ENCODE measurements around the gene IFNA21. TPM values are rescaled to one million over a fixed set of nuclear protein-coding genes. Genes with fewer than 3 reads are reported as not detected.
A peak's percentile ranks its signal among the peaks of the same experiment; 100 is the strongest.

The IFNA21 gene
- total and polyA plus RNA-seq, 12 donors = not detected

- DNase-seq = no peak
- intact Hi-C loops (cut with DNase I) = no loop called here
- WGBS, 4 donors = 4 to 16% (median 8%) methylated on average over 1 of the region's 1 CpG
- TF ChIP-seq POLR2A (IDR thresholded peaks at IDR 0.05) = no peak
- TF ChIP-seq CTCF (IDR thresholded peaks at IDR 0.05) = no peak
- no peaks in the 10 kb centered on the region for H3K27me3 ChIP-seq
- no peaks in the 10 kb centered on the region for H3K4me1 ChIP-seq (replicated peaks in 1 of 2)
- H3K27ac ChIP-seq = no peak overlapping the region
- H3K9me3 ChIP-seq (replicated peaks in 1 of 3) = peaks cover 0 to 12% (median 0%) of the 10 kb centered on the region in 3 donors
- H3K36me3 ChIP-seq (replicated peaks in 1 of 2) = no peaks in the 10 kb centered on the region
- H3K4me3 ChIP-seq = no peak overlapping the region
These were observed 6.3 kb downstream of the IFNA21 start for GRCh38 chr9:21160178-21160577.

GRCh38 chr9:21155501-21155900 is 11.0 kb downstream of the IFNA21 start:
- no peaks in the 10 kb centered on the region for H3K36me3 ChIP-seq (replicated peaks in 1 of 2)
- intact Hi-C loops (cut with DNase I) = no loop called here
- 38 to 62% (median 48%) methylated on average over 2 of the region's 2 CpGs for WGBS, 4 donors
- no peak overlapping the region for H3K27ac ChIP-seq
- H3K27me3 ChIP-seq = no peaks in the 10 kb centered on the region
- peaks cover 0 to 9% of the 10 kb centered on the region in 2 donors for H3K4me1 ChIP-seq (replicated peaks in 1 of 2)
- DNase-seq = no peak
- peaks cover 0 to 12% (median 0%) of the 10 kb centered on the region in 3 donors for H3K9me3 ChIP-seq (replicated peaks in 1 of 3)
- H3K4me3 ChIP-seq = no peak overlapping the region
- TF ChIP-seq CTCF (IDR thresholded peaks at IDR 0.05) (no peak), POLR2A (IDR thresholded peaks at IDR 0.05) (no peak)

GRCh38 chr9:21154018-21154608 is 12.3 kb downstream of the IFNA21 start:
- no peak for TF ChIP-seq POLR2A (IDR thresholded peaks at IDR 0.05)
- no peak for TF ChIP-seq CTCF (IDR thresholded peaks at IDR 0.05)
- 13 to 25% (median 18%) methylated on average over 3 of the region's 3 CpGs for WGBS, 4 donors
- intact Hi-C loops (cut with DNase I) = no loop called here
- no peaks in the 10 kb centered on the region for H3K27me3 ChIP-seq
- no peaks in the 10 kb centered on the region for H3K36me3 ChIP-seq (replicated peaks in 1 of 2)
- peaks cover 0 to 12% (median 0%) of the 10 kb centered on the region in 3 donors for H3K9me3 ChIP-seq (replicated peaks in 1 of 3)
- no peak overlapping the region for H3K27ac ChIP-seq
- H3K4me1 ChIP-seq (replicated peaks in 1 of 2) = peaks cover 0 to 9% of the 10 kb centered on the region in 2 donors
- no peak overlapping the region for H3K4me3 ChIP-seq
- DNase-seq = peak in 2 of 7 donors; percentile 11 to 18

GRCh38 chr9:21153336-21154017 is 13.0 kb downstream of the IFNA21 start:
- WGBS, 4 donors = 26 to 40% (median 34%) methylated on average over 3 of the region's 3 CpGs
- TF ChIP-seq POLR2A (IDR thresholded peaks at IDR 0.05) (no peak), CTCF (IDR thresholded peaks at IDR 0.05) (no peak)

More at GRCh38 chr9:21153336-21154017, 13.0 kb downstream of the IFNA21 start:
- intact Hi-C loops (cut with DNase I) = no loop called here
- Histone ChIP-seq H3K4me3 (no peak overlapping the region), H3K4me1 (replicated peaks in 1 of 2) (peaks cover 0 to 9% of the 10 kb centered on the region in 2 donors), H3K27me3 (no peaks in the 10 kb centered on the region), H3K36me3 (replicated peaks in 1 of 2) (no peaks in the 10 kb centered on the region), H3K9me3 (replicated peaks in 1 of 3) (peaks cover 0 to 12% (median 0%) of the 10 kb centered on the region in 3 donors), H3K27ac (no peak overlapping the region)
- no peak for DNase-seq

Measured in adrenal gland (tissue), 12 donors.